NCI-H1092 treated with DMSO at 0.1 percent for 48 hours (cell line): Measurements from ENCODE around the gene C11orf52.

Experiments used
- DNase-seq: peaks from one replicate; lab custom pipeline; 2025; lab: John Stamatoyannopoulos, UW

Gene C11orf52

GRCh38 chr11:111939836-111940604, 21.3 kb downstream of the C11orf52 start:
- DNase-seq: no peak

- DNase-seq: peak; percentile 18
These were observed 23.2 kb downstream of the C11orf52 start for GRCh38 chr11:111941963-111942362.

GRCh38 chr11:111942829-111943228, 24.1 kb downstream of the C11orf52 start:
- no peak for DNase-seq

GRCh38 chr11:111944139-111944538, 25.4 kb downstream of the C11orf52 start:
- DNase-seq: no peak

- no peak for DNase-seq
These were observed 25.9 kb downstream of the C11orf52 start for GRCh38 chr11:111944651-111945051.

- no peak for DNase-seq
These were observed 26.5 kb downstream of the C11orf52 start for GRCh38 chr11:111945198-111945597.

GRCh38 chr11:111946499-111946898, 27.8 kb downstream of the C11orf52 start:
- DNase-seq: no peak

GRCh38 chr11:111947143-111947542, 28.4 kb downstream of the C11orf52 start:
- no peak for DNase-seq

GRCh38 chr11:111949519-111950426, 31.1 kb downstream of the C11orf52 start:
- no peak for DNase-seq

GRCh38 chr11:111951565-111951964, 32.9 kb downstream of the C11orf52 start:
- no peak for DNase-seq

- no peak for DNase-seq
These were observed 35.4 kb downstream of the C11orf52 start for GRCh38 chr11:111954154-111954553.

GRCh38 chr11:111957663-111958444, 39.1 kb downstream of the C11orf52 start:
- no peak for DNase-seq

GRCh38 chr11:111960916-111961315, 42.2 kb downstream of the C11orf52 start:
- DNase-seq: no peak

GRCh38 chr11:111961389-111962300, 42.9 kb downstream of the C11orf52 start:
- DNase-seq: no peak

- DNase-seq: no peak
These were observed 45.2 kb downstream of the C11orf52 start for GRCh38 chr11:111963931-111964340.

- no peak for DNase-seq
These were observed 48.0 kb downstream of the C11orf52 start for GRCh38 chr11:111966678-111967077.

GRCh38 chr11:111967649-111968048, 48.9 kb downstream of the C11orf52 start:
- DNase-seq: no peak

- no peak for DNase-seq
These were observed 50.6 kb downstream of the C11orf52 start for GRCh38 chr11:111969344-111969743.

GRCh38 chr11:111974446-111974845, 55.7 kb downstream of the C11orf52 start:
- no peak for DNase-seq

GRCh38 chr11:111975076-111975806, 56.5 kb downstream of the C11orf52 start:
- no peak for DNase-seq
